Stimulated activated CD8-positive, alpha-beta memory T cell treated with anti-CD3 and anti-CD28 coated beads, Interleukin-12 subunit alpha, Interleukin-12 subunit beta, amount 100 ng/mL, for 24 hours (primary cell): ENCODE measurements around the gene FBH1.

ENCODE experiments used
- DNase-seq: peaks from one replicate; pipeline ENCODE4 v3.0.0-alpha.2; 2020; ENCODE audit errors: extremely low read depth

The FBH1 gene

DNA sequence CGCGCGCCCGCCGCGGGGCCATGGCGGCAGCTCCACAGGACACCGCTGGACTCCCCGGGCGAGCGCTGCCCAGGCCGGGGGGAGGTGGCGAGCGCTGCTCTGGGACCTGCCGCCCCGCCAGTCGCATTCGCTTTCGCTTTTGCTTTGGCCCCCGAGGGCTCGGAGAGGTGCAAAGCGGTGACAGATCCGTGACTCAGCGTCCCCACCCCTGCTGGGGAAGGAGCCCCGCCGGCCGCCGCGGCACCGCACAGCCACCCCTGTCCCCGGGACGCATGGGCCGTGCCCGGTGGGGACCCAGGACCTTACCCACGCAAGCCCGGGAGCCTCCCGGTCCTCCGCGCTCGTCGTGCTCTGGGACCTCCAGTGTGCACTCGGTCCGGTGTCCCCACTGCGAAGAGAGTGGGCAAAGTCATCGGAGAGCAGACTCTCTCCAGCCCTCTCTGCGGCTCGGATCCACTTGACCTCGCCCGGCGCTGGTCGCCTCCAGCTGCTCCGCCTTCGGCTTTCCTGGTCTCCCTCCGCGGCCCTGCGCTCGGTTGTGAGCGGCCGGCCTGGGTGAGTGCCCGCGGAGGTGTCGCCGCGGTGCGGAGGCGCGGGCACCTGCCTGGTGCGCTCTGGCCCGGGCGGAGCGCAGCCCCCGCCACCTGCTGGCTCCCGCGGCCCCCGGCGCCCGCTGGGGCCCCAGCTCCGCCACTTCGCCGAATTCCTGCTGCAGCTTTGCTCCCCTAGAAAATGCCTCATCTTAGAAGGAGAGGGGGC, 87.6 kb downstream of the FBH1 start, which contains the start of gene IL15RA:
TSS of gene IL15RA (minus strand) at position 73 of the 759 bp plus-strand sequence. CDS start at position 22, 51 bp downstream.
- DNase-seq = peak; percentile 85

GRCh38 chr10:5978230-5978489, 88.1 kb downstream of the FBH1 start:
- DNase-seq = no peak

DNA sequence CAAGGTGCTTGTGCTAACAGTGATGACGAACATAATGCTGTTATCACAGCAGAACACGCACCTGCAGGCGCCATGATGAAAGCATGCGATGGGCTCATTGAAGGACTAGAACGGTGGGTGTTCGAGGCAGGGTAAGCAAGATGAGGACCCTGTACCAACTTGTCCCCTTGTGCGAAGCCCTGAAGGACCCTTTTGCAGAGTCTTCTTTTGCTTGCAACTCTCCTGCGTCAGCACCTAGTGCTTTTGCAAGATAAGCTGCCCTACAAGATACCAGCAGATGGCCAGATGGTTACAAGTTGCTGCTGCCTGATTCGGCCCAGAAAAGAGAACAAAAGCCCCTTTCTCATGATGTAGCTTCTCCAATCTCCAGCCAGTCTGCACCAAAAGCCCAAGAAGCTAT, 91.5 kb downstream of the FBH1 start:
- DNase-seq = no peak

DNA sequence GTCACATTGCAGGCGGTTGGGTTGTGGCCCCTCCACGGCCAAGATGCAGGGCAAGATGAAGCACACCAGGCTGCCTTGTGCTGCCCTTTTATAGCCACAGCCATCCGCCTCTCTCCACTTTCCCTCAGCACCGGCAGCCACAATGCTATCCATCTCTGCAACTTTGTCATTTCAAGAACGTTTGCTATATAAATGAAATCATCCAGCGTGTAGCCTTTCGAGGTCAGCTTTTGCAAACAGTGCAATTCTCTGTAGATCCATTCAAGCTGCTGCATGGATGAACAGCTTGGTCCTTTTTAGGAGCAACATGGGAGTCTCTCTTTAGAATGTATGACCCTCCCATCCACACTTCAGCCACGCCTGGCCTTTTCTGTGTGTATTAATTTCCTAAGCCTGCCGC, 93.7 kb downstream of the FBH1 start:
- no peak for DNase-seq

- DNase-seq = no peak
Measured at GRCh38 chr10:5985029-5985428, 95.0 kb downstream of the FBH1 start.
